DMS53 treated with DMSO at 0.1 percent for 48 hours (cell line): Measurements from ENCODE around the gene ANKRD16.
"Not testable (repeated sequence)": the region's sequence is repeated elsewhere in the genome, so short reads cannot be mapped to it uniquely, and the experiment has no call there.

Source experiments
- DNase-seq: peaks from one replicate; lab custom pipeline; 2025; ENCODE audit not compliant: unreplicated experiment; lab: John Stamatoyannopoulos, UW

ANKRD16 gene

DNA sequence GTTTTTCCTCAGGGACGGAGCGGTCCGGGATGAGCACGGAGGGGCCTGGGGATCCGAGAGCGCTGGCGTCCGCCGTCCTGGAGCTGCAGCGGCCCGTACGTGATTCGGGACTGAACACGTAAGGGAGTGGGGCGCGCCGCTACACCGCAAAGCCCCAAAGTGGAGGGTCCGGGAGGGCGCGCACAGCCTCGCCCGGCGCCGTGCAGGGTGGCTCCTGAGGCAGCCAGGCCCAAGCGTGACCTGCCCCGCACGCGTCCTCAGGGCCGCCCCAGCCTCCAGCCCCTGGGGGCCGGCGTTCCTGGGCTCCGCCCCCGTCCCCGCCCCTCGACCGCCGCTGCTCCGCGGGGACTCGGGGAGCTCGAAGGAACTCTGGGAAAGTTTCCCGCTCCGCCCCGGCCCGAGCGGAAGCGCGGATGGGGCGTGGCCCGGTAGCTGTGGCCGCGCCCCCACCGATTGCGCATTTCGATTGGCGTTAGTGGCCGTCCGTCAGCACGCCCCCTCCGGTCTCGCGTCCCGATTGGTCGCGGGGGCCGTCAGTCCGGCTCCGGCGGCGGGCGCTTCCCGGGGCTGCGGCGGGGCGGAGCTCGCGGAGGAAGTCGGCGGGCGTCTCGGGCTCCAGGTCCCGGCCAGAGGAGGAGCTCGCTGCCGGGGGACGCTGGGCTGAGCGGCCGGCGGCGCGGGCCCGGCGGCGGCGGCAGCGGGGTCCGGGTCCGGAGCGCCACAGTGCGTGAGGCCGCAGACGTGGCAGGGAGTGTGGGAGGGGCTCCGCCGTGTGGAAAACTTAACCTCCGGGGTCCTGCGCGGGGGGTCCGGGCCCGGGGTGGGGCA lies at the start of gene ANKRD16, which contains the start of gene FBH1:
Gene ANKRD16, minus strand, starts transcription at position 270 of the 828 bp plus-strand sequence. CDS start 539 bp downstream, outside the sequence.
Gene FBH1, plus strand, starts transcription at position 620 of the 828 bp plus-strand sequence. Its CDS starts 103 bp downstream, at position 723.
- DNase-seq = peak; percentile 97

DNA sequence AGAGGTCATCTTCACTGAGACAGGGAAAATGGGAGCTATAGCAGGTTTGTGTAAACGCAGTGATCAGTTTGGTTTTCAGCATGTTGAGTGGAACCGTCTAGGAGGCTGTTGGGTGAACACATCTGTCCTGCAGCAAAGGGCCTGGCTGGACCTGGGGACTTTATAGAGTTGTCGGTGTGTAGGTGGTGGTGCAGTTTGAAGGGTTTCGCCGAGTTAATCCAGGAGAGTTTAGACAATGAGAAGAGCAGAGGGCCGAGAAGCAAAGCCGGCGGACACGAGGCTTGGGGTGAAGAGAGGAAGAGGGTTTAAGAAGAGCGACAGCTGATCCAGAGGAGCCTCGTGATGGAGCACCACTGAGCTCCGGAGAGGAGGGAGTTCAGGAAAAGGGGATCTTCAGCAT lies 48.6 kb upstream of the ANKRD16 start:
- no peak for DNase-seq

DNA sequence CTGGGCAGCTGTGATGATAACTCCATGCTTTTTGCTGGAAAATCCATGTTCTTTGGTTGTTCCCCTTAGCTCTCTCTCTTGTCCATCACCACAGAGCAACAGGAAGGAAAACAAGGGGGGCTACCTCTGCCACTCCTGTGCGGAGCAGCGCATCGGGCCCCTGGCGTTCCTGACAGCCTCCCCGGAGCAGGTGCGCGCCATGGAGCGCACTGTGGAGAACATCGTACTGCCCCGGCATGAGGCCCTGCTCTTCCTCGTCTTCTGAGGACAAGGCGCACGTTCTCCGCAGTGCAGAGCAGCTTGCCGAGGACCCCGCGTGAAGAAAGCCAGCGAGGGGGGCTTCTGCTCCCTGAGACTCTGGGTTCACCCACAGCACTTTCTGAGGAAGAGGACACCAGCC lies 47.3 kb upstream of the ANKRD16 start:
- DNase-seq = no peak

DNA sequence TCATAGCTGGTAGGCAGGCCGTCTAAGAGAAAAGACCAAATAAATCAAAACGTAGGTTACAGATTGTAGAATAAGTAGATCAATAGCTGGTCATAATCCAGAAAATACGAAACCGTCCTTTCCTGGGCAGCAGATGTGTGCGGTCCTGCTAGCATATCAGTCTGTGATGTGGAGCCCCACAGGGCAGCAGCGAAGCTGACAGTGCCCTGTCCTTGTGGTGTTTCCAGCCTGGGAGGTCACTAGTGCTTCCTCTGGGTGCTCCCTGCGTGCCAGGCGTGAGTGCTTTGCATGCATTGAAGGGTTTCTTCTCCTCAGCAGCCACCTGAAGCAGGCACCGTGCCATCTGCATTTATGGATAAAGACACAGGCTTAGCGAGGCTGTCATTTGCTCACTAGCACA lies 45.9 kb upstream of the ANKRD16 start:
- DNase-seq = no peak

DNA sequence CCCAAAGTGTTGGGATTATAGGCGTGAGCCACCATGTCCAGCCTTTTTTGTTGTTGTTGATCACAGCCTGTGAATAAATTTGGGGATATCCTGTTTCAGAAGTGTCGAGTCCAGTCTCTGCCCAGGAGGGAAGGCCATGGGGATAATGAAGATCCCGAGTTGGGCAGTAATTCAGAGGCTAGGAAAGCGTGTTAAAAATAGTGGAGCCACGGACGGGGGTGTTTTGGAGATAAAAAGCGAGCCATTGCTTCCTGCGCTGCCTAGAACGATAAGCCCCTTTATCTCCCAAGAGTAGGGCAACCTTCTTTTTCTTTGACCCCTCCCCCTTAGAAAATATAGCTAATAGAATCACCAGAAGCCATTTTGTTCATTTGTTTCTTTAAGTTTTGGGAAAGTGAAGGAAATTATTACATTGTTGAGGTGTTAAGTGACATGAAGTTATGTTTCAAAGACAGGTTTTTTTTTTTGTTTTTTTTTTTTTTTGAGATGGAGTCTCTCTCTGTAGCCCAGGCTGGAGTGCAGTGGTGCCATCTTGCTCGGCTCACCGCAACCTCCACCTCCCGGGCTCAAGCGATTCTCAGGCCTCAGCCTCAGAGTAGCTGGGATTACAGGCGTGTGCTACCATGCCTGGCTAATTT lies 44.3 kb upstream of the ANKRD16 start:
- no peak for DNase-seq

DNA sequence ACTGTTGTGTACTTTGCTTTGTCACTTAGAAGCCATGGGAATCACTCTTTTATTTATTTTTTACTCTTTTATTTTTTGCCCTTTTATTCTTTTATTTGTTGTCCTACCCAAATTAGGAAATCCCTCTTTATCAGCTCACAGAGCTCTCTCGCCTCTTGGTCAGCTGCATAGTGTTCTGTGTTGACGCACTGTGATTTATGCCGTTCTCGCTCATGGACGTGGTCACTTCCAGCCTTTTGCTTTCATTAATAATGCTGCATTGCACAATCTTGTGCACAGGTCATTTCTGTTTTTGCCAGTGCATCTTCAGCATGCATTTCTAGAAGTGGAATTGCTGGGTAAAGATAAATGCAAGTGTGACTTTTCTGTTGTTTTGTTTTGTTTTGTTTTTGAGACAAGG lies 42.7 kb upstream of the ANKRD16 start:
- DNase-seq = no peak

DNA sequence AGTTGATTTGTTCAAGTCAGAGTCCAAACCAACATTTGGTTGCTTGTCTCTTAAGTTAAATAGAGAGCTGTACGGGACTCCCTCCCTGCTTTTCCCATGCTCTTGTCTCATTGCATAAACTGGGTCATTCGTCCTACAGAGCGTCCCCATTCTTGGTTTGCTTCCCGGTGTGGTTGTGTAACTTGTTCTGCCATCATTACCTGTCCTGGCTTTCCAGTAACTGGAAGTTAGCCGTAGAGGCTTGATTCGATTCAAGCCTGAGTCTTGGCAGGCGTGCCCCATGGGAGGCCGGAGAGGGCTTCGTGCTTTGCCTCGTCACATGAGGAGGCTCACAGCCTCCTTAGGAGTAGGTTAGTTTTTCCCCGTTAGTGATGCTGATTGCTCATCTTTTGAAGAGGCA lies 40.6 kb upstream of the ANKRD16 start:
- no peak for DNase-seq

DNA sequence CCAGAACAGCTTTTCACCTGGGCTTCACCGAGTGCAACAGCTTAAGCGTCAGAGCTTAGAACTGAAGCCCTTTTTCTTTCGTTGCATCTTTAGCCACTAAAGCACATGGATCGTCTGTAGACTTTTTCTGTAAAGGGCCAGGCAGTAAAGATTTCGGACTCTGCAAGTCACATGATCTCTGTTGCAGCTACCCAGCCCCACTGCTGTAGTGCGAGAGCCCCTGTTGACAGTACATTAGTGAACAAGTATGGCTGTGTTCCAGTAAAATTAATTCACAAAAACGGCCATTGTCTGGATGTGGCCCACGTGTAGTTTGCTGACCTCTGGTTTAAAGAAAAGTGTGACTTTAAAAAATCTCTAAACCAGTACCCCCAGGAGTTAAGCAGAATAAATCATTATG lies 39.7 kb upstream of the ANKRD16 start:
- DNase-seq = no peak

DNA sequence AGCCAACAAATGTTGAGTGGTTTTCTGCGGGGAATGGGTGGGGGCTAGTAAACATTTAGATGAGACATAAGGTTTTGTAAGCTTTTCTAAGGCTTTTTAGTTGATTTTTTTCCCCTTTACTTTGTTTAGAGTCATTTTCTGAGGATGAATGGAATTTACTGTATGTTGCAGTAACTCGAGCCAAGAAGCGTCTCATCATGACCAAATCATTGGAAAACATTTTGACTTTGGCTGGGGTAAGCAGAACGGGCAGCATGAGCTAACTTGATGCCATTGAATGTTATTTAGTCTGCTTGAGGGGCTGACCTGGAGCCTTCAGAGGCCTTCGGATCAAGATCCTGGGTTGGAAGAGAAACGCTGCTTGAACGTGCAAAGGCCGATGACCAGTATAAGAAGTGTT lies 37.6 kb upstream of the ANKRD16 start:
- DNase-seq = no peak

DNA sequence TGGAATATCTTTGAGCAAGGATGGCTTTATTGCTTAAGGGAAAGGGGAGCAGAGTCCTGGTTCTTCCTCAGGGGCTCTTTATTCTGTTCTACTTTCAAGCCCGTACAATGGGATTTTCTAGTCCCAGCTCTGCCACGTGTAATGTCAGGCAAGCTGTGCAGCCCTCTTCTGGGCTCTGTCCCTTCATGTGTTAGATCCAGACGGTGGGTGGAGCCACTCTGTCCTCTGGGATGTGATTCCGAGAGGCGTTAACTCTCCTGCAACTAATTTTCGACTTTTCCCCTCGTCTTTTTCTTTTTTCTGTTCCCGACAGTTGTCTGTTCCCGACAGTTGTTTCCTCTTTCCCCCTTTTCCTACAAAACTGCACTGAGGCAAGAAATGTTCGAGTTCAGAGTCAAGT lies 35.2 kb upstream of the ANKRD16 start:
- DNase-seq = no peak

DNA sequence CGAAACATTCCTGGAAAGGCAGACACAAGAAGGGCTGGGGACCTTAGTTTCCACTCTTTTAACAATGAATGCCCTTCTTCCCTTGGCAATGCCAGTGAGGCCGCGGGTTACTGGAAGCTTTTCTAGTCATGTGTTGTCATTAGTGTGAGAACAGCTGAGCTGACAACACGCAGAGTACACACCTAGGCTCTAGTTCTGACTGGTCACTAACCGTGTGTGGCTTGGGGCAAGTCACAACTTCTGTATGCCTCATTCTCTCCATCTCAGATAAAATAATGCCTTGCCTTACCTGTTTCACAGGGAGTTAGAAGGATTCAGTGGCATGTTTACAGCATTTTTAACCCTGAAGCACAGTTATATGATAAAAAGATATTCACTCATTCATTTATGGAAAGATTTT lies 32.1 kb upstream of the ANKRD16 start:
- no peak for DNase-seq

DNA sequence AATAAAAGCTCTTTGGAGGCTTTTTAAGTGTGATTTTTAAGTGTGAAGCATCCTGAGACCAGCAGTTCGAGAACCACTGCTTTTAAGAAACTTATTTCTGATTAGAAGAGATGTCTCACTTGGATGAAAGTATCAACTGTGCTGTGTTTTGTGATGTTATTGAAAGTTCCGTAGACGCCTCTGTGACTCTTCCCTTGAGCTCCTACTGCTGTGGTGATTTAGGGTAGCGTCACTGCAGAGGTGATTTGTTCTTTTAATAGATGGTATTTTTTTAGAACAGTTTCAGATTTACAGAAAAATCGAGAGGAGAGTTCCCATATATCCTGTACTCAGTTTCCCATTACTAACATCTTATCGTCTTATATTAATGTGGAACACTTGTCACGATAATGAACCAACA lies 29.9 kb upstream of the ANKRD16 start:
- no peak for DNase-seq

DNA sequence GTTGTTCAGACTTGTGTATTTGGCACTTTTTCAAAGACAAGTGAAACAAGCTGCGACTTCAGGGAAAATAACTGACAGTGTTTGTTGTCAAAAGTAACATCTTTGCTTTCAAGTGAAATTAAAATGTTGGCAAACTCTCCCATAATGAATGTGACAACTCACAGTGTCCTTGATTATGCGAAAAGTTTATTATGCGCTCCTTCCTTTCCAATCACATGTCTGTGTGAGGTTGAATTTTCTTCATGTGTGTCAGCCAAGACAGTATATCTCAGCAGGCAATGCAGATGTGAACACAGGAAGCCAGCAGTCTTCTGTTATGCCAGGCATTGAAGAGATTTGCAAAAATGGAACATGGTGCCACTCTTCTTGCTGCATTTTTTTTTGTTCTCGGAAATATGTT lies 29.1 kb upstream of the ANKRD16 start:
- DNase-seq = no peak

DNA sequence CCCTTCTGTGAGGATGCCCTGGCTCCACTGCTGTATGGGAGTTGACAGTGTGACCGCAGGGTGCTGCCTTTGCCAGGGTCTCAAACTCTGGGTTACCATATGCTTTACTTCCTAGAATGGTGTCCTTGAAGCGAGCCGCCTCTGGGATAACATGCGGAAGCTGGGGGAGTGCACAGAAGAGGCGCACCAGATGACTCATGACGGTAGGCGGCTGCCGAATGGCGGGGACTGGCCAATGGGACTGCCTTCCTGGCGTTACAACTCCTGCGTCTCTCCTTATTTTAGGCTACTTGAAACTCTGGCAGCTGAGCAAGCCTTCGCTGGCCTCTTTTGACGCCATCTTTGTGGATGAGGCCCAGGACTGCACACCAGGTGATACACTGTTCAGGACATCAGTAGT lies 27.6 kb upstream of the ANKRD16 start:
- DNase-seq = no peak

DNA sequence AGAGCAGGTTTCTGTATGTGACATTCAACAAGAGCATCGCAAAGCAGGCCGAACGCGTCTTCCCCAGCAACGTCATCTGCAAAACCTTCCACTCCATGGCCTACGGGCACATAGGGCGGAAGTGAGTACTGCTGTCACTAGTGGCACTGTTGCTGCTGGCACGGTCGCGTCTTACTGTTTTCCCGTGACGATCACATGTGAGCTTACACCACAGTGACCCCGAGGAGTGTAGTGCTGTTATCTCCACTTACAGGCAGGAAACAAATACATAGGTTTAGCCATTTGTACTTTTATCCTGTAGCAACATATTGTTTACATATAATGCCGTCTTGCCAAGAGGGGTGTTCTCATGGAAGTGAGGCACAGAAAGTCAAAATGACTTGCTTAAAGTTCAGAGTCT lies 25.8 kb upstream of the ANKRD16 start:
- no peak for DNase-seq

DNA sequence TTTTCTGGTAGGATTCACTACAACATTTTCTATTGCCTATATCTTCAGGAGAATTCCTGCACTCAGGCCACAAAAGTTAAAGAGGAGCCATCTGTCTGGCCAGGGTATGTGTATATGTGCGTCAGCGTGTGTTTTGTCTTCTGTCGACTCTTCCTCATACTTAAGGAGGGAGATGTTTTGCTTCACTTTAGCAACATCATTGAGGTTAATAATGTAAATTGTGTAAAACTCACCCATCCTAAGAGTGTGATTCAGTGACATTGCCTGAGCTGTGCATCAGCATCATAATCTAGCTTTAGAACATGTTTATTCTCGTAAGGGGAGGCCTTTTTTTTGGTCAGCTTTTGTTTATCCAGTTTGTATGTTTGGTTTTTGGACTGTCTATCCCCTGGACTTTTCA lies 24.0 kb upstream of the ANKRD16 start:
- DNase-seq = no peak

DNA sequence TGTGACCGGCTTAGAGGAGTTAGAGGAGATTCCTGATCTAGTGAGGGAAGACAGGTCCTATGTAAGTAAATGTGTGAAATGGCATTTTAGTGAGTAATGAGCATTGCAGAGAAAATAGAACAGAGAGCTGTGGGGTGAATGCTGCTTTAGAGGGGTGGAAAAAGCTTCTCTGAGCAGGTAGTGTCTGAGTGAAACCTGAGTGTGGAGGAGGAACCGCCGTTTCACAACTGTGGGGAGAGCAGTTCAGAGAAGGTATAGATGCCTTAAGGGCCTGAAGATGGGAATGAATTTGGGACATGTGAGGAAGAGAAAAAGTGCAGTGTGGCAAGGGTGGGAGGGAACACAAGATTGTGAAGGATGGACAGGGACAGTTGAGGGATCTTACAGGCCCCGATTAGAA lies 22.0 kb upstream of the ANKRD16 start:
- no peak for DNase-seq

DNA sequence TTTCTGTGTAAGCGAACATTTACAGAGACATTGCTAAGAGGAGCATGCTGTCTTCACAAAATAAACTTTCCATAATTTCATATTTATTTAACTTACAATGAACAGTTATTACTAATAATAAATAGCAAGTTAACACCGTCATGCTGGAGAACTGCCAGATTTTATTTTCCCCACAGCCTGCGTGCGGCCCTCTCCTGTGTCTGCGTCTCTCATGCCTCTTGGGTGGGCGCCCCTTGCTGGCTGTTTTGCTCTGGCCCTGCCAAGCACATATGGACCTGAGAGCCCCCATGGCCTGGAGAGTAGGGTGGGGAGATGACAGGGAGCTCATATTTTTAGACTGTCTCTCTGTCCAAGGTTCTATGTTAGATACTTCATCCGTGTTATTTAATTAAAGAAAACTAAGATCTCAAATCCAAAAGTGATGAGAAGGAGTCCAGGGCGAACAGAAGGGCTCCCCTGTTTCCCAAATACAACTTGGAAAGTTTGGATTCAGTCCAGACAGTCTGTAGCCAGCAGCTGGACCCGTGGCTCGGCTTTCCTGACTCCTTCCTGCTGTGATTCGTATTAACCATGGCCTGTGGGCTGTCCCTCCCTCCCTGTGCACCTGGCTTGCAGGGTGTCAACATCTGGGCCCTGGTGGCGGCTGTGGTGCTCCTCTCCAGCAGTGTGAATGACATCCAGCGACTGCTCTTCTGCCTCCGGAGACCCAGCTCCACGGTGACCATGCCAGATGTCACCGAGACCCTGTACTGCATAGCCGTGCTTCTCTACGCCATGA lies 20.8 kb upstream of the ANKRD16 start:
- no peak for DNase-seq

DNA sequence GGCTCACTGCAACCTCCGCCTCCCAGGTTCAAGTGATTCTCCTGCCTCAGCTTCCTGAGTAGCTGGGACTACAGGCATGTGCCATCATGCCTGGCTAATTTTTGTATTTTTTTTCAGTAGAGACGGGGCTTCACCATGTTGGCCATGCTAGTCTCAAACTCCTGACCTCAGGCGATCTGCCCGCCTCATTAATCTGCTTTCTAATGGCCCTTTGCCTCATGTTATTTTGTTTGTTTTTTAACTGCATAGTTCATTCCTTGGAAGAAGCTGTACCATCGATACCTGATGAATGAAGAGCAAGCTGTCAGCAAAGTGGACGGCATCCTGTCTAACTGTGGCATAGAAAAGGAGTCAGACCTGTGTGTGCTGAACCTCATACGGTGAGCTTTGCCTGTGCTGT lies 19.0 kb upstream of the ANKRD16 start:
- DNase-seq = not testable (repeated sequence)

DNA sequence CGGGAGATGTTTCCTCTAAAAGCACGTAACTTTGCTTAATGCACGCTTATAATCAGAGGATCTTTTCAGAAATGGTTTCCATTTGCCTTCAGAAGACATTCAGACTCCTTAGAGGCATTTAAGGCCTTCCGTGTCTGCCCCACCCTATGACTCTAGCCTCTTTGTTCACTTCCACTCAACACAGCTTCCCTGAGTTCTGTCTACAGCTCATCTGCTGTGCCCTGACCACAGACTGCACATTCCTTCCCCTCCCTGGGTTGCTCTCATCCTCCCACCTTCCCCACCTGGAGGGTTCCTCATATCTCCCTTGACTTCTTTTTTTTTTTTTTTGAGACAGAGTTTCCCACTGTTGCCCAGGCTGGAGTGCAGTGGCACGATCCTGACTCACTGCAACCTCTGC lies 17.0 kb upstream of the ANKRD16 start:
- DNase-seq = no peak

DNA sequence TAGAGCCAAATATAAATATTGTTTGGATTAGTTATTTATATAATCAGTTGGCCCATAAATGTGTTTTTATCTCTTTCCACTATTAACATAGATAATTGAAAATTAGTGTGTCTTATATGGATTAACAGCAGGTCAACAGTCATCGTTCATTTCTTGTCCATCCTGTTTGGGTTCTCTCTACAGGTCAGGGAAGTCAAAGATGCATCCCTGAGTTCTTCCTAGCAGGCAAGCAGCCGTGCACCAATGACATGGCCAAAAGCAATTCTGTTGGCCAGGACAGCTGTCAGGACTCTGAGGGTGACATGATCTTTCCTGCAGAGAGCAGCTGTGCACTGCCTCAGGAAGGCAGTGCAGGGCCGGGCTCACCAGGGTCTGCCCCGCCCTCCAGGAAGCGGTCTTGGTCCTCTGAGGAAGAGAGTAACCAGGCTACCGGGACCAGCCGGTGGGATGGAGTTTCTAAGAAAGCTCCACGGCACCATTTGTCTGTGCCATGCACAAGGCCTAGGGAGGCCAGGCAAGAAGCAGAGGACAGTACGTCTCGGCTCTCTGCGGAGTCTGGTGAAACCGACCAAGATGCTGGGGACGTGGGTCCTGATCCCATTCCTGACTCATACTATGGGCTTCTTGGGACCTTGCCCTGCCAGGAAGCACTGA lies 16.3 kb upstream of the ANKRD16 start:
- no peak for DNase-seq
